Measurements from ENCODE around the gene SHANK2.

DNA sequence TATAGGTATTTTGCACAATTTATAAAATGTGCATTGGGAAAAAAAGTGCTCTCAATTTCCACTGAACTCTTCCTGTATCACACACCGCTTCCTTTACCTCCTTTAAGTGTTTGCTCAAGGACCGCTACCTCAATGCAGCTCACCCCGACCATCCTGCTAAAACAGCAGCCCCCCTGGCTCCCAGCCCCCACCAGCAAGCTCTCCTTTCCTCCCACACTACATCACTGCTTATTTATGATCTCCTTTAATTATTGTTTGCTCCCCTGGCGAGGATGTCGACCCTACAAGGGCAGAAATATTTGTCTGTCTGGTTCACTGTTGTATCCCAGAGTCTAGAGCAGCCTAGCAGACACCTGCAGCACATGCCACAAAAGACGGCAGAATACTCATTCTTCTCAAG lies 10.0 kb downstream of the SHANK2 start:
- TF ChIP-seq, protein P1, sequence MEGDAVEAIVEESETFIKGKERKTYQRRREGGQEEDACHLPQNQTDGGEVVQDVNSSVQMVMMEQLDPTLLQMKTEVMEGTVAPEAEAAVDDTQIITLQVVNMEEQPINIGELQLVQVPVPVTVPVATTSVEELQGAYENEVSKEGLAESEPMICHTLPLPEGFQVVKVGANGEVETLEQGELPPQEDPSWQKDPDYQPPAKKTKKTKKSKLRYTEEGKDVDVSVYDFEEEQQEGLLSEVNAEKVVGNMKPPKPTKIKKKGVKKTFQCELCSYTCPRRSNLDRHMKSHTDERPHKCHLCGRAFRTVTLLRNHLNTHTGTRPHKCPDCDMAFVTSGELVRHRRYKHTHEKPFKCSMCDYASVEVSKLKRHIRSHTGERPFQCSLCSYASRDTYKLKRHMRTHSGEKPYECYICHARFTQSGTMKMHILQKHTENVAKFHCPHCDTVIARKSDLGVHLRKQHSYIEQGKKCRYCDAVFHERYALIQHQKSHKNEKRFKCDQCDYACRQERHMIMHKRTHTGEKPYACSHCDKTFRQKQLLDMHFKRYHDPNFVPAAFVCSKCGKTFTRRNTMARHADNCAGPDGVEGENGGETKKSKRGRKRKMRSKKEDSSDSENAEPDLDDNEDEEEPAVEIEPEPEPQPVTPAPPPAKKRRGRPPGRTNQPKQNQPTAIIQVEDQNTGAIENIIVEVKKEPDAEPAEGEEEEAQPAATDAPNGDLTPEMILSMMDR (IDR thresholded peaks at IDR 0.05) = no peak
- TF ChIP-seq EZH2phosphoT487 (IDR thresholded peaks at IDR 0.05) = no peak
